ENCODE results near the gene GP1BA. TPM values are rescaled to one million over a fixed set of nuclear protein-coding genes. Genes with fewer than 3 reads are reported as not detected.

Gene GP1BA
- total RNA-seq, 1 experiment from 2014 or later = not detected

- no TSS peak for BruUV-seq (replicated peaks)
- no peaks in the 10 kb centered on the region for H3K9me3 Mint-ChIP-seq (ENCODE audit: unreplicated experiment)
- no peak for TF ChIP-seq CTCF (IDR thresholded peaks at IDR 0.05; ENCODE audit: unreplicated experiment)
- H3K4me3 Mint-ChIP-seq (ENCODE audit: unreplicated experiment) = peak overlapping the region; percentile 91
- no peaks in the 10 kb centered on the region for H3K27me3 Mint-ChIP-seq (ENCODE audit: insufficient read depth, unreplicated experiment)
- intact Hi-C loops (cut with micrococcal nuclease) = no loop called here
- peaks cover 41% of the 10 kb centered on the region for H3K36me3 Mint-ChIP-seq (ENCODE audit: insufficient read depth, unreplicated experiment)
- POLR2A ChIA-PET = interaction anchor here (0.6 to 21.5 kb wide), 4 partner anchors 8 to 30 kb away, joined by 3 to 639 read pairs (median 18); partner anchors contain the start of gene SPAG7
- no peak for DNase-seq (ENCODE audit: unreplicated experiment)
- CTCF ChIA-PET = interaction anchor here (0.6 to 2.3 kb wide), 2 partner anchors 29 to 44 kb away, joined by 3 to 5 read pairs; no protein-coding TSS in a partner anchor
- H3K27ac Mint-ChIP-seq (ENCODE audit: low read depth, unreplicated experiment) = no peak overlapping the region
- H3K4me1 Mint-ChIP-seq (ENCODE audit: insufficient read depth, unreplicated experiment) = peaks cover 33% of the 10 kb centered on the region
These were observed 5.5 kb downstream of the GP1BA start for GRCh38 chr17:4937553-4937952.

GRCh38 chr17:4938069-4938491 is 6.0 kb downstream of the GP1BA start:
- Mint-ChIP-seq H3K4me1 (ENCODE audit: insufficient read depth, unreplicated experiment) (peaks cover 39% of the 10 kb centered on the region), H3K4me3 (ENCODE audit: unreplicated experiment) (peak overlapping the region; percentile 91), H3K36me3 (ENCODE audit: insufficient read depth, unreplicated experiment) (peaks cover 44% of the 10 kb centered on the region), H3K27me3 (ENCODE audit: insufficient read depth, unreplicated experiment) (no peaks in the 10 kb centered on the region), H3K9me3 (ENCODE audit: unreplicated experiment) (no peaks in the 10 kb centered on the region), H3K27ac (ENCODE audit: low read depth, unreplicated experiment) (peak overlapping the region; percentile 98)
- TF ChIP-seq CTCF (IDR thresholded peaks at IDR 0.05; ENCODE audit: unreplicated experiment) = no peak
- intact Hi-C loops (cut with micrococcal nuclease) = no loop called here
- CTCF ChIA-PET = interaction anchor here (0.5 to 3.0 kb wide), 4 partner anchors 27 to 44 kb away, joined by 3 to 24 read pairs (median 3); no protein-coding TSS in a partner anchor
- POLR2A ChIA-PET = interaction anchor here (0.9 to 21.5 kb wide), 4 partner anchors 11 to 29 kb away, joined by 3 to 639 read pairs (median 18); partner anchors contain the start of gene SPAG7
- no peak for DNase-seq (ENCODE audit: unreplicated experiment)
- BruUV-seq (replicated peaks) = no TSS peak

GRCh38 chr17:4938688-4939545 is 6.8 kb downstream of the GP1BA start:
- Mint-ChIP-seq H3K27ac (ENCODE audit: low read depth, unreplicated experiment) (peak overlapping the region; percentile 98), H3K36me3 (ENCODE audit: insufficient read depth, unreplicated experiment) (peaks cover 49% of the 10 kb centered on the region), H3K4me3 (ENCODE audit: unreplicated experiment) (peak overlapping the region; percentile 91), H3K27me3 (ENCODE audit: insufficient read depth, unreplicated experiment) (no peaks in the 10 kb centered on the region), H3K4me1 (ENCODE audit: insufficient read depth, unreplicated experiment) (peaks cover 41% of the 10 kb centered on the region), H3K9me3 (ENCODE audit: unreplicated experiment) (no peaks in the 10 kb centered on the region)
- no peak for DNase-seq (ENCODE audit: unreplicated experiment)
- ChIA-PET POLR2A (interaction anchor here (1.1 to 21.5 kb wide), 16 partner anchors 9 to 236 kb away, joined by 4 to 639 read pairs (median 16); partner anchors contain the start of genes ARRB2, CAMTA2, ENO3 and INCA1), CTCF (interaction anchor here (0.5 to 3.0 kb wide), 9 partner anchors 19 to 819 kb away, joined by 3 to 24 read pairs (median 4); no protein-coding TSS in a partner anchor)
- intact Hi-C loops (cut with micrococcal nuclease) = no loop called here
- no peak for TF ChIP-seq CTCF (IDR thresholded peaks at IDR 0.05; ENCODE audit: unreplicated experiment)
- TSS peak; percentile 15 for BruUV-seq (replicated peaks)

GRCh38 chr17:4939546-4939795 is 7.4 kb downstream of the GP1BA start:
- peaks cover 51% of the 10 kb centered on the region for H3K36me3 Mint-ChIP-seq (ENCODE audit: insufficient read depth, unreplicated experiment)
- intact Hi-C loops (cut with micrococcal nuclease) = no loop called here

More at GRCh38 chr17:4939546-4939795, 7.4 kb downstream of the GP1BA start:
- ChIA-PET CTCF (interaction anchor here (0.7 to 3.0 kb wide), 8 partner anchors 9 to 536 kb away, joined by 3 to 24 read pairs (median 4); partner anchors contain the start of gene PFN1), POLR2A (interaction anchor here (0.7 to 21.5 kb wide), 23 partner anchors 10 to 480 kb away, joined by 3 to 639 read pairs (median 8); partner anchors contain the start of genes ARRB2, CAMTA2, CHRNE and ENO3)
- no TSS peak for BruUV-seq (replicated peaks)
- Mint-ChIP-seq H3K9me3 (ENCODE audit: unreplicated experiment) (no peaks in the 10 kb centered on the region), H3K27ac (ENCODE audit: low read depth, unreplicated experiment) (peak overlapping the region; percentile 98), H3K4me3 (ENCODE audit: unreplicated experiment) (peak overlapping the region; percentile 91), H3K27me3 (ENCODE audit: insufficient read depth, unreplicated experiment) (no peaks in the 10 kb centered on the region), H3K4me1 (ENCODE audit: insufficient read depth, unreplicated experiment) (peaks cover 41% of the 10 kb centered on the region)
- TF ChIP-seq CTCF (IDR thresholded peaks at IDR 0.05; ENCODE audit: unreplicated experiment) = no peak
- no peak for DNase-seq (ENCODE audit: unreplicated experiment)

Measured in MCF 10A (cell line).